GM11168 (cell line): ENCODE results near the gene OR2F2.

Source experiments
- in situ Hi-C: fragments of 300-500 bp; cut with MboI; formaldehyde crosslinking; loops from one replicate; pipeline ENCODE4 v1.12.0; 2022; ENCODE audit warnings: low sequenced_read_pairs; ENCODE audit not compliant: unreplicated experiment

Gene OR2F2

DNA sequence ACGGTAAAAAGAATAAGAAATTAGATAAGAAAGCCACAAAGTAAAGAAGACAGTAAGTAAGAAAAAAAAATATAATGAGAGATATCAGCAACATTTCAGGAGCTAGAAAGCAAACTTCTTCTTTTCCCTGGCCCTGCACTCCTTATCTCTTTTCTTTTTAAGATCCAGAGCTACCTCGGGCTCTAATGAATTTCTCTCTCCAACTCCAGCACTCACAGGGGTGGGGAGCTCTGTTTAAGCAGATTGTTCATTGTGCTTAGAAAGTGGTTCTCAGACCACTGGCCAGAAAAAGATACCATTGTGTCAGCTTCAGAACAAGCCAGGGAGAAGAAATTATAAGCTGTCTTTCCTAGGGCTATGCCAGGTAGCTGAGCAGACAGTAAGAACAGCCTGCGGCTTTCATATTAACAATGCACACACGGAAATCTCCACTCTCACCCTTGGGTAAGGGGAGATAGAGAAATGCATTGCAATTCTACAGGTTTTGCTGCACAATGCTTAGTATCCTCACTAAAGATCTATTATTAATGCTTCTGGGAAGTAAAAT, 38.9 kb downstream of the OR2F2 start:
- in situ Hi-C loops = no loop called here

DNA sequence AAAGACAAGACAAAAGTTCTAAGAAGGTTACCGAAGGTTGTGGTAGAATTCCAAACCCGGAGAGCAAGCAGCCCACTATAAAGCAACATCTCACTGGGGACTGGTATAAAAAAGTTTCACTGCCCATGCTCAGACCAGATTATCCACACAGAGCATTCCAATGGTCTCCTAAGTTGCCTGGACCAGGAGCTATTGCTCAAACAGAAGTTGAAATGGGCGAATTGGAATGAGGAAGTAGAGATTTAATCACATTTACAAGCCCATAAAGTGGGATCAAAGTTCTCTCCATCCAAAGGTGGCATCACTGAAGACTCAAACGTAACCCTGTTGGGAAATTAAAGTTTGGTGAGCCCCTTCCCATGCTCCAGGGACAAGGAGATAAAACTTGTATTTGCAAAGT, 39.4 kb downstream of the OR2F2 start:
- in situ Hi-C loops = no loop called here

DNA sequence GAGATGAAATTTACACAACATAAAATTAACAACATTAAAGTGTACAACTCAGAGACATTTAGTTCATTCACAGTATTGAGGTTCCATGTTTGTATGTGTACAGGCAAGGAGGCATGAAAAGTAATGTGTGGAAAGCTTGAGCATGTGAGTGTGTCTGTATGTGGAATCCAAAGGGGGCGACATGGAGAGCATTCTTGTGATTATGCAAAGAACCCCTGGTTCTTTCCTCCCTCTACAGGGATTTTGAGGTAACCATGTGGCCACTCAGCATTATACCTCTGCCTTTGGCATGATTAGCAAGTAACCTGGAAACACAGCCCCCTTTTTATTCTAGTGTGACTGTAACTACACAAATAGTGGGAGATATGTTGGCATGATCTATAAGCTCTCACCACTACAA, 40.6 kb downstream of the OR2F2 start:
- in situ Hi-C loops = no loop called here

DNA sequence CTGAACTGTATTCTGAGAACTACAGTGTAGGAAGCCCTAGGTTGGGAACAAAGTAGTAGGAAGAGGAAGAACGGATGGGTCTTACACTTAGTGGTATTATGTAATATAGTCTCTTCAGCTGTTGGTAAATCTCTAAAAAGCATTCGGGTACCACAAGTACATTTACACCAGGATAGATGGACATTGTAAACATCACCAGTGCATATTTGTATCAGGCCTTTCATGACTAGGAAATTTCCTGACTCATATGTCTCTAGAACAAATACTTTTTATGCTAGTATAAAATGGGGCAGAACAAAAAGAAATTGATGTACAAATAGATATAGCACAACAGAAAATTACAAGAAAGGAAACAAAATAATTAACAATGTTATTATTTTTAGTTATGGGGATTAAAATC, 43.6 kb downstream of the OR2F2 start:
- in situ Hi-C loops = no loop called here

DNA sequence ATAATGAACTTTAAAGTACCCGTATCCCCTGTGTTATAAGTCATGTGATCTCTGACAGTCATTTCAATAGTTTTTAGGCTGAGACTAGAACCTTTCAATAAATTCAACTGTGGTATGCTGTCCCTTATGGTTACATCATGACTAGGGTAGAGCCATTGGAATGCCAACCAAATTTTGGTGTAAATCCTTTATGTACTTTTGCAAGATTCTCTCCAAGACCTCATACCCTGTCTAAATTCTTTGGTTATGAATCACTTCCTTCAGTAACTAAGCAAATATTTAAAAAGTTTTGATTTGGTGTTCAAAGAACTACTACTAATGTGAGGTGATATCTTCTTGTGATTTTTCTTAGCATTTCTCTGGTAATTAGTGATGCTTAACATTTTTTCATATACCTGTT, 44.3 kb downstream of the OR2F2 start:
- in situ Hi-C loops = no loop called here

GRCh38 chr7:143979998-143980397, 45.0 kb downstream of the OR2F2 start:
- in situ Hi-C loops = no loop called here

GRCh38 chr7:143980746-143981510, 45.9 kb downstream of the OR2F2 start:
- in situ Hi-C loops = no loop called here

- in situ Hi-C loops = no loop called here
Measured at GRCh38 chr7:143983960-143984359, 48.9 kb downstream of the OR2F2 start.
